IMR-90 (cell line): Measurements from ENCODE around the gene ELAVL1. TPM values are rescaled to one million over a fixed set of nuclear protein-coding genes. Genes with fewer than 3 reads are reported as not detected.

Experiments
- ATAC-seq: fragments of 200-7000 bp; cut with Tn5 transposase; 2 replicates; pipeline ENCODE4 v1.9.1; 2020; ENCODE audit warnings: low read depth, mild to moderate bottlenecking, moderate library complexity
- BruUV-seq: library from RNA; stranded (reverse); fragments of 400-500 nt; replicated peaks from 2 replicates; lab custom pipeline; 2021; lab: Mats Ljungman, UMichigan
- CTCF ChIA-PET: fragments of 300-600 bp; formaldehyde crosslinking; extraction: SDS; loops from one replicate; lab custom pipeline; 2021; ENCODE audit warnings: antibody characterized with exemption; lab: Yijun Ruan, JAX
- POLR2A ChIA-PET: fragments of 300-600 bp; sonication (Branson Sonifier 250); formaldehyde crosslinking; loops from one replicate; lab custom pipeline; 2022; ENCODE audit warnings: antibody characterized with exemption; ENCODE audit not compliant: unreplicated experiment; lab: Charles Lee
- DNase-seq: peaks from one replicate; pipeline ENCODE4 v3.0.0; 2013
- H2AFZ ChIP-seq: replicated peaks from 2 replicates; pipeline ENCODE3; 2013; ENCODE audit warnings: low read length, mild to moderate bottlenecking; ENCODE audit not compliant: poor library complexity
- H2AK5ac ChIP-seq: 2 replicates; pipeline ENCODE4 v1.6.1; 2013; ENCODE audit warnings: low read depth, low read length, inconsistent platforms
- H2AK9ac ChIP-seq: replicated peaks from 2 replicates; pipeline ENCODE3; 2013; ENCODE audit warnings: mild to moderate bottlenecking, low read depth, low read length, moderate library complexity; ENCODE audit not compliant: poor library complexity
- H2BK120ac ChIP-seq: 2 replicates; pipeline ENCODE4 v1.6.1; 2013; ENCODE audit warnings: low read depth, low read length, inconsistent platforms
- H2BK15ac ChIP-seq: 3 replicates; pipeline ENCODE4 v1.6.1; 2013; ENCODE audit warnings: low read depth, low read length, inconsistent platforms
- H2BK20ac ChIP-seq: 2 replicates; pipeline ENCODE4 v1.6.1; 2013; ENCODE audit warnings: low read depth, mild to moderate bottlenecking, inconsistent platforms, low read length, moderate library complexity
- H2BK5ac ChIP-seq: 2 replicates; pipeline ENCODE4 v1.6.1; 2013; ENCODE audit warnings: mild to moderate bottlenecking, low read depth, low read length, inconsistent platforms; ENCODE audit not compliant: poor library complexity, severe bottlenecking
- H3K14ac ChIP-seq: replicated peaks from 2 replicates; pipeline ENCODE4 v1.6.1; 2013; ENCODE audit warnings: low read depth, low read length, inconsistent platforms
- H3K18ac ChIP-seq: 2 replicates; pipeline ENCODE4 v1.6.1; 2013; ENCODE audit warnings: low read depth, low read length, control low read depth
- H3K23ac ChIP-seq: 2 replicates; pipeline ENCODE4 v1.6.1; 2013; ENCODE audit warnings: low read depth, low read length, inconsistent platforms
- H3K27ac ChIP-seq: 2 replicates; pipeline ENCODE4 v1.5.1; 2013; ENCODE audit warnings: mild to moderate bottlenecking, control low read depth, low read length; ENCODE audit not compliant: insufficient read depth
- H3K27me3 ChIP-seq: 2 replicates; pipeline ENCODE4 v1.6.1; 2013; ENCODE audit warnings: low read length; ENCODE audit not compliant: control insufficient read depth, insufficient read depth
- H3K36me3 ChIP-seq: 2 replicates; pipeline ENCODE4 v1.6.1; 2013; ENCODE audit warnings: low read length, mixed read lengths; ENCODE audit not compliant: control insufficient read depth, insufficient read depth
- H3K4ac ChIP-seq: 2 replicates; pipeline ENCODE4 v1.6.1; 2013; ENCODE audit warnings: low read depth, low read length, inconsistent platforms
- H3K4me1 ChIP-seq: 2 replicates; pipeline ENCODE4 v1.6.1; 2013; ENCODE audit warnings: low read length, mixed read lengths; ENCODE audit not compliant: control insufficient read depth, insufficient read depth
- H3K4me2 ChIP-seq: 2 replicates; pipeline ENCODE4 v1.6.1; 2013; ENCODE audit warnings: low read depth, mild to moderate bottlenecking, control low read depth, low read length, moderate library complexity
- H3K4me3 ChIP-seq: 2 replicates; pipeline ENCODE4 v1.5.1; 2013; ENCODE audit warnings: low read depth, mild to moderate bottlenecking, control low read depth, low read length, moderate library complexity; ENCODE audit not compliant: insufficient read depth
- H3K56ac ChIP-seq: 2 replicates; pipeline ENCODE4 v1.6.1; 2013; ENCODE audit warnings: low read length, inconsistent platforms; ENCODE audit not compliant: insufficient read depth; ENCODE audit errors: extremely low read depth
- H3K79me1 ChIP-seq, 2 experiments: 2 replicates each; pipeline ENCODE4 v1.6.1; 2013; ENCODE audit warnings: low read length in 2 of 2, inconsistent platforms in 1 of 2, low read depth in 1 of 2
- H3K9ac ChIP-seq: 2 replicates; pipeline ENCODE4 v1.6.1; 2013; ENCODE audit warnings: low read depth, low read length, control low read depth
- H3K9me1 ChIP-seq: 2 replicates; pipeline ENCODE4 v1.6.1; 2013; ENCODE audit warnings: low read length, inconsistent platforms; ENCODE audit not compliant: insufficient read depth
- H3K9me3 ChIP-seq: 2 replicates; pipeline ENCODE4 v1.6.1; 2013; ENCODE audit warnings: low read length; ENCODE audit not compliant: control insufficient read depth, insufficient read depth
- H4K20me1 ChIP-seq: 2 replicates; pipeline ENCODE4 v1.6.1; 2013; ENCODE audit warnings: low read length, inconsistent platforms; ENCODE audit not compliant: insufficient read depth
- H4K5ac ChIP-seq: 2 replicates; pipeline ENCODE4 v1.6.1; 2013; ENCODE audit warnings: mild to moderate bottlenecking, low read depth, low read length, control low read depth
- H4K8ac ChIP-seq, 2 experiments: 2 replicates each; pipeline ENCODE4 v1.6.1; 2013; ENCODE audit warnings: low read depth in 2 of 2, low read length in 2 of 2, control low read depth in 1 of 2, inconsistent platforms in 1 of 2
- H4K91ac ChIP-seq: 2 replicates; pipeline ENCODE4 v1.6.1; 2013; ENCODE audit warnings: low read depth, low read length, inconsistent platforms; ENCODE audit not compliant: insufficient read depth
- BHLHE40 ChIP-seq: fragments of 150-350 bp; IDR thresholded peaks from 2 replicates; pipeline ENCODE4 v1.6.1; 2016; ENCODE audit warnings: mild to moderate bottlenecking, low read depth, low read length
- CEBPB ChIP-seq: IDR thresholded peaks from 2 replicates; pipeline ENCODE4 v1.6.1; 2012; ENCODE audit warnings: low read depth, low read length, improper control_type of control experiment
- CHD1 ChIP-seq: IDR thresholded peaks from 2 replicates; pipeline ENCODE4 v1.6.1; 2012; ENCODE audit warnings: low read depth, low read length, improper control_type of control experiment
- CTCF ChIP-seq: conservative IDR thresholded peaks from 2 replicates; pipeline ENCODE4 v1.5.1; 2012; ENCODE audit warnings: mild to moderate bottlenecking, low read depth, low read length, improper control_type of control experiment
- ELK1 ChIP-seq: fragments of 150-350 bp; IDR thresholded peaks from 2 replicates; pipeline ENCODE4 v1.6.1; 2016; ENCODE audit warnings: low read depth, mild to moderate bottlenecking, low read length, moderate library complexity, borderline replicate concordance
- FOS ChIP-seq: fragments of 150-350 bp; IDR thresholded peaks from 2 replicates; pipeline ENCODE4 v1.6.1; 2016; ENCODE audit warnings: low read depth, low read length
- MAFK ChIP-seq: IDR thresholded peaks from 2 replicates; pipeline ENCODE4 v1.6.1; 2012; ENCODE audit warnings: low read depth, low read length, improper control_type of control experiment
- MXI1 ChIP-seq: IDR thresholded peaks from 2 replicates; pipeline ENCODE4 v1.6.1; 2012; ENCODE audit warnings: low read depth, mild to moderate bottlenecking, low read length, moderate library complexity, borderline replicate concordance
- POLR2A ChIP-seq: IDR thresholded peaks from 2 replicates; pipeline ENCODE4 v1.6.1; 2012; ENCODE audit warnings: mild to moderate bottlenecking, low read depth, low read length
- RAD21 ChIP-seq: IDR thresholded peaks from 2 replicates; pipeline ENCODE4 v1.6.1; 2012; ENCODE audit warnings: low read length, improper control_type of control experiment
- RCOR1 ChIP-seq: IDR thresholded peaks from 2 replicates; pipeline ENCODE4 v1.6.1; 2012; ENCODE audit warnings: mild to moderate bottlenecking, low read length, improper control_type of control experiment; ENCODE audit not compliant: insufficient replicate concordance
- RFX5 ChIP-seq: IDR thresholded peaks from 2 replicates; pipeline ENCODE4 v1.8.0; 2012; ENCODE audit warnings: low read depth, mild to moderate bottlenecking, low read length, moderate library complexity
- WGBS, 2 experiments: methylation state at CpG; one replicate each; pipeline versions ENCODE4 v1.1.5 to v1.1.7; 2013; ENCODE audit warnings: missing lambda C conversion rate in 2 of 2; ENCODE audit not compliant: insufficient read length in 1 of 2; ENCODE audit errors: extremely low coverage in 2 of 2; 5-methylcytosine and 5-hydroxymethylcytosine counted together
- dilution Hi-C: fragments of 300-500 bp; cut with HindIII; formaldehyde crosslinking; loops from one replicate; pipeline ENCODE4 v1.14.3; 2018; ENCODE audit warnings: low sequenced_read_pairs; ENCODE audit not compliant: unreplicated experiment
- in situ Hi-C: fragments of 300-500 bp; cut with MboI; formaldehyde crosslinking; loops from 3 replicates; pipeline ENCODE4 v1.14.3; 2019; ENCODE audit warnings: low sequenced_read_pairs, inconsistent platforms, mixed read lengths
- intact Hi-C: fragments of 100-400 bp; cut with micrococcal nuclease; formaldehyde crosslinking; loops from 2 replicates; pipeline ENCODE4 v1.10.0; 2022
- polyA plus RNA-seq, 3 experiments: library from polyadenylated mRNA; depleted of rRNA; stranded (reverse); fragments of >200 nt; gene quantifications; 2 replicates each; pipeline ENCODE4 v1.2.3, GENCODE V29; 2012; ENCODE audit warnings: low replicate concordance in 1 of 3
- total RNA-seq: library from RNA; depleted of rRNA; stranded (reverse); fragments of >200 nt; gene quantifications from 2 replicates; pipeline ENCODE4 v1.2.3, GENCODE V29; 2012
- TF ChIP-seq, protein P1 (sequence below): fragments of 150-350 bp; IDR thresholded peaks from 2 replicates; pipeline ENCODE4 v1.6.1; 2017; ENCODE audit warnings: mild to moderate bottlenecking, antibody characterized with exemption, low read length, low read depth

The ELAVL1 gene
- total and polyA plus RNA-seq, 2 of the 4 experiments (the other 2 are of a cell fraction) = 55.6 to 59.0 TPM

DNA sequence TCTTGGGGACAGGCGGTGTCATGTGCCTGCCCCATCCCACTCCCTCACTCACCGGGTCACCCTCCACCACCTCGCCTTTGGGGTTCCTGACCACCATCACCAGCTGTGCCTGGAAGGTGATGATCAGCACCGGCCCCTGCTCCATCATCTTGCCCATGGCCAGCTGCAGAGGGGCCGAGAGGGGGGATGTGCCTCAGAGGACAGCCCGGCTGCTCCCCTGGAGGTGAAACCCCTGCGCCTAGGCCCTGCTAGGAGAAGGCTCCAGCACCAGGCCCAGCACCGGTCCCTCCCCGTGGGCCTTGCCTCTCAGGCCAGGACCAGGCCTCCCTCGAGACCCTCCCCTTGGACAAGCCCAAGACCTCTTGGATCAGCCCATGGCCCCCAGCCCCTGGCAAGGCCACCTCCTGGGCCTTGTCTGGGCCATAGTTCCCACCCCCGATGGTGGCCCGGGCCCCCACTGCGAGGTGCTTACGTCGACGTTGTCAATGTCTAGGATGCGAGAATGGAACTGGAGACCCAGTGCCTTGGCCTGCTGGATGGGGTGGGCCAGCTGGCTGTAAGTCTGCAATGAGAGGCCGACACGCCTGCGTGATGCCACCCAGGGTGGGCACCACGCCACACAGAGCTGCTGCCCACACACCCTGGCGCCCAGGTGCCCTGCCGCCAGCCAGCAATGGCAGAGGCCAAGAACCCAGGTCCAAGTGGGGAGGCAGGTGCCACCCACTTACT lies 77.7 kb downstream of the ELAVL1 start:
- no peak overlapping the region for H2BK20ac ChIP-seq
- peak overlapping the region; percentile 29; the same call in 1 of the 2 replicates for H4K91ac ChIP-seq
- H3K4me3 ChIP-seq = no peak overlapping the region
- peak overlapping the region; percentile 90 for H2AK5ac ChIP-seq
- peak overlapping the region; percentile 86 for H2AK9ac ChIP-seq
- no TSS peak for BruUV-seq
- peaks cover 21% of the 10 kb centered on the region for H3K4me1 ChIP-seq
- no peak overlapping the region for H3K23ac ChIP-seq
- peak overlapping the region; percentile 80 for H3K4ac ChIP-seq
- H3K9me1 ChIP-seq = peaks cover 9% of the 10 kb centered on the region; the same call in 1 of the 2 replicates
- POLR2A ChIA-PET = interaction anchor here (1.0 kb wide), 1 partner anchor 463 kb away, joined by 5 read pairs; the partner anchor contains the start of gene RAB11B
- H3K4me2 ChIP-seq = no peak overlapping the region
- peak overlapping the region; percentile 13; the same call in 1 of the 3 replicates for H2BK15ac ChIP-seq
- dilution Hi-C loops (no loop called here), intact Hi-C loops (no loop called here), in situ Hi-C loops (no loop called here)
- no peaks in the 10 kb centered on the region for H3K27me3 ChIP-seq
- H2BK120ac ChIP-seq = peak overlapping the region; percentile 23
- no peak overlapping the region; the same call in 1 of the 2 replicates for H3K18ac ChIP-seq
- H3K9ac ChIP-seq = peak overlapping the region; percentile 40
- H3K56ac ChIP-seq = no peak overlapping the region
- H3K79me1 ChIP-seq = peaks cover 7 to 14% of the 10 kb centered on the region in 2 experiments; a peak in 2 of 4 replicates
- H3K27ac ChIP-seq = peak overlapping the region; percentile 95; the same call in 1 of the 2 replicates
- ATAC-seq (no peak), DNase-seq (no peak)
- H3K9me3 ChIP-seq = no peaks in the 10 kb centered on the region
- no peak for TF ChIP-seq MXI1
- TF ChIP-seq, protein P1, sequence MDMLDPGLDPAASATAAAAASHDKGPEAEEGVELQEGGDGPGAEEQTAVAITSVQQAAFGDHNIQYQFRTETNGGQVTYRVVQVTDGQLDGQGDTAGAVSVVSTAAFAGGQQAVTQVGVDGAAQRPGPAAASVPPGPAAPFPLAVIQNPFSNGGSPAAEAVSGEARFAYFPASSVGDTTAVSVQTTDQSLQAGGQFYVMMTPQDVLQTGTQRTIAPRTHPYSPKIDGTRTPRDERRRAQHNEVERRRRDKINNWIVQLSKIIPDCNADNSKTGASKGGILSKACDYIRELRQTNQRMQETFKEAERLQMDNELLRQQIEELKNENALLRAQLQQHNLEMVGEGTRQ = no peak
- no peak for TF ChIP-seq MAFK
- TF ChIP-seq RFX5 = no peak
- no peak for TF ChIP-seq ELK1
- TF ChIP-seq CTCF = no peak
- TF ChIP-seq BHLHE40 = no peak
- TF ChIP-seq POLR2A = no peak
- no peak for TF ChIP-seq RCOR1
- no peak for TF ChIP-seq CEBPB
- no peak for TF ChIP-seq RAD21
- TF ChIP-seq CHD1 = no peak
- no peak for TF ChIP-seq FOS
- peak overlapping the region; percentile 27 for H2AFZ ChIP-seq
- H3K14ac ChIP-seq = no peak overlapping the region
- H4K20me1 ChIP-seq = peaks cover 15% of the 10 kb centered on the region
- peak overlapping the region; percentile 23 for H2BK5ac ChIP-seq
- no peak overlapping the region; the same call in 1 of the 2 replicates for H4K5ac ChIP-seq
- H4K8ac ChIP-seq = peak overlapping the region; percentile 3 to 72; a peak in 1 of 4 replicates
- CTCF ChIA-PET = no interaction called here
- 92% methylated on average over 12 of the region's 23 CpGs; no CpG with 5 or more reads in 1 of the 2 experiments for WGBS, 2 experiments
- peaks cover 23% of the 10 kb centered on the region for H3K36me3 ChIP-seq
